HEK293 (cell line): ENCODE measurements around the gene LMBRD2.

Experiments used
- CTCF ChIA-PET: fragments of 350-600 bp; formaldehyde crosslinking; extraction: SDS; loops from one replicate; lab custom pipeline; 2021; ENCODE audit warnings: antibody characterized with exemption; lab: Yijun Ruan, JAX
- POLR2A ChIA-PET: fragments of 300-600 bp; formaldehyde crosslinking; extraction: SDS; loops from one replicate; lab custom pipeline; 2020; ENCODE audit warnings: antibody characterized with exemption, inconsistent platforms; lab: Yijun Ruan, JAX
- H3K27ac ChIP-seq: fragments of 200-500 bp; sonication (Bioruptor generic); 2 replicates; pipeline ENCODE4 v1.5.1; 2014; ENCODE audit warnings: low read depth, low read length, control low read depth, inconsistent platforms; ENCODE audit errors: extremely low read depth
- H3K36me3 ChIP-seq, 2 experiments: fragments of 200-500 bp in 1 of 2; sonication (Bioruptor generic) in 1 of 2; 1 replicate in 1 of 2; 2 replicates in 1 of 2; pipeline ENCODE4 v1.5.1; 2014 to 2017; ENCODE audit warnings: inconsistent platforms in 2 of 2, low read length in 2 of 2; ENCODE audit not compliant: control insufficient read depth in 2 of 2, insufficient read depth in 1 of 2
- H3K4me1 ChIP-seq: fragments of 200-500 bp; sonication (Bioruptor generic); 2 replicates; pipeline ENCODE4 v1.5.1; 2014; ENCODE audit warnings: mild to moderate bottlenecking, low read length, inconsistent platforms; ENCODE audit not compliant: control insufficient read depth, insufficient read depth
- H3K4me3 ChIP-seq: 2 replicates; pipeline ENCODE4 v1.5.1; 2011; ENCODE audit warnings: low read depth, mild to moderate bottlenecking, control low read depth, low read length, moderate library complexity
- H3K9me3 ChIP-seq: fragments of 200-500 bp; sonication (Bioruptor generic); 2 replicates; pipeline ENCODE4 v1.5.1; 2014; ENCODE audit warnings: low read depth, low read length, inconsistent platforms; ENCODE audit not compliant: control insufficient read depth, insufficient read depth
- CTCF ChIP-seq: fragments of 450-650 bp; formaldehyde crosslinking; IDR thresholded peaks from 2 replicates; pipeline ENCODE4 v1.5.1; 2016; ENCODE audit warnings: missing biosample characterization, missing genetic modification characterization
- PRDM1 ChIP-seq: fragments of 450-650 bp; formaldehyde crosslinking; IDR thresholded peaks from 2 replicates; pipeline ENCODE4; 2016; ENCODE audit warnings: missing biosample characterization, missing genetic modification characterization
- TRIM28 ChIP-seq: IDR thresholded peaks from 2 replicates; pipeline ENCODE4 v1.6.1; 2011; ENCODE audit warnings: low read length, control low read depth, borderline replicate concordance
- ZBTB1 ChIP-seq: fragments of 450-650 bp; formaldehyde crosslinking; IDR thresholded peaks from 2 replicates; pipeline ENCODE4 v1.5.1; 2016; ENCODE audit warnings: missing biosample characterization, missing genetic modification characterization
- ZBTB17 ChIP-seq: fragments of 450-650 bp; formaldehyde crosslinking; IDR thresholded peaks from 2 replicates; pipeline ENCODE4 v1.5.1; 2016; ENCODE audit warnings: missing biosample characterization, missing genetic modification characterization
- ZBTB48 ChIP-seq: fragments of 450-650 bp; formaldehyde crosslinking; IDR thresholded peaks from 2 replicates; pipeline ENCODE4 v1.5.1; 2016; ENCODE audit warnings: missing biosample characterization, missing genetic modification characterization
- ZNF10 ChIP-seq: fragments of 450-650 bp; formaldehyde crosslinking; IDR thresholded peaks from 2 replicates; pipeline ENCODE4 v1.5.1; 2017; ENCODE audit warnings: missing biosample characterization, missing genetic modification characterization
- ZNF157 ChIP-seq: fragments of 450-650 bp; formaldehyde crosslinking; IDR thresholded peaks from 2 replicates; pipeline ENCODE4 v1.5.1; 2016; ENCODE audit warnings: missing biosample characterization, missing genetic modification characterization
- ZNF223 ChIP-seq: fragments of 450-650 bp; formaldehyde crosslinking; IDR thresholded peaks from 2 replicates; pipeline ENCODE4 v1.5.1; 2016; ENCODE audit warnings: missing biosample characterization, missing genetic modification characterization
- ZNF610 ChIP-seq: fragments of 450-650 bp; formaldehyde crosslinking; IDR thresholded peaks from 2 replicates; pipeline ENCODE4 v1.5.1; 2016; ENCODE audit warnings: missing biosample characterization, missing genetic modification characterization, borderline replicate concordance
- ZNF654 ChIP-seq: fragments of 450-650 bp; formaldehyde crosslinking; IDR thresholded peaks from 2 replicates; pipeline ENCODE4 v1.5.1; 2016; ENCODE audit warnings: low read depth, missing biosample characterization, missing genetic modification characterization
- ZNF658 ChIP-seq: fragments of 450-650 bp; formaldehyde crosslinking; IDR thresholded peaks from 2 replicates; pipeline ENCODE4; 2016; ENCODE audit warnings: missing biosample characterization, missing genetic modification characterization
- ZNF792 ChIP-seq: fragments of 450-650 bp; formaldehyde crosslinking; IDR thresholded peaks from 2 replicates; pipeline ENCODE4 v1.5.1; 2016; ENCODE audit warnings: missing biosample characterization, missing genetic modification characterization
- ZNF830 ChIP-seq: fragments of 450-650 bp; IDR thresholded peaks from 2 replicates; pipeline ENCODE4 v1.5.0; 2018; ENCODE audit warnings: missing biosample characterization, missing genetic modification characterization, low read depth, mild to moderate bottlenecking, moderate library complexity
- TF ChIP-seq, protein P1 (sequence below): sonication (generic); formaldehyde crosslinking; IDR thresholded peaks from 2 replicates; pipeline ENCODE4 v1.8.1; 2022; ENCODE audit warnings: mild to moderate bottlenecking, moderate library complexity, missing genetic modification reagents
- TF ChIP-seq, protein P2 (sequence below): fragments of 450-650 bp; formaldehyde crosslinking; IDR thresholded peaks from 2 replicates; pipeline ENCODE4 v1.5.1; 2016; ENCODE audit warnings: missing biosample characterization, missing genetic modification characterization
- TF ChIP-seq, protein P3 (sequence below): fragments of 450-650 bp; IDR thresholded peaks from 2 replicates; pipeline ENCODE4 v1.5.1; 2018; ENCODE audit warnings: missing biosample characterization, missing genetic modification characterization
- TF ChIP-seq, protein P4 (sequence below): fragments of 450-650 bp; formaldehyde crosslinking; IDR thresholded peaks from 2 replicates; pipeline ENCODE4 v1.5.1; 2016; ENCODE audit warnings: missing biosample characterization, missing genetic modification characterization
- TF ChIP-seq, protein P5 (sequence below): fragments of 450-650 bp; formaldehyde crosslinking; IDR thresholded peaks from 2 replicates; pipeline ENCODE4 v1.5.1; 2016; ENCODE audit warnings: missing biosample characterization, missing genetic modification characterization

Gene LMBRD2

DNA sequence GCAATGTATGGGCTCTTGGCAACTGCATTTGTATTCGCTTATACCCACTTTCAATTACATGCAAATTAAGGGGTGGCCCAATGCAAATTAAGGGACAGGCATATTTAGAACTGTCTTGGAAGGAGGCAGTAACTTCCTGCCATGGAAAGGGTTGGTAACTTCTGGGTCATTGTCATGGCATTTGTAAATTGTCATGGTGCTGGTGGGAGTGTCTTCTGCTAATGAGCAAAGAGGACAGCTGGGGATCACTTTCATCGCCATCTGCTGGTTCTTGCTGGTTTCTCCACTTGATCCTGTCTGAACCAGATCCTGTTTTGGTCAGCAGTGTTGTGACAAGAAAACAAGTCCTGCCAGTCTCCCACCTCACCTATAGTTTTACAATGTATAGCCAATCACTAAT lies 61.7 kb downstream of the LMBRD2 start:
- Histone ChIP-seq H3K36me3 (no peaks in the 10 kb centered on the region), H3K9me3 (no peaks in the 10 kb centered on the region), H3K4me3 (no peak overlapping the region), H3K27ac (no peak overlapping the region), H3K4me1 (no peaks in the 10 kb centered on the region)
- ChIA-PET CTCF (interaction anchor here (0.6 to 3.9 kb wide), 12 partner anchors 8 to 1512 kb away, joined by 3 to 29 read pairs (median 3); no protein-coding TSS in a partner anchor), POLR2A (no interaction called here)
- TF ChIP-seq, protein P1, sequence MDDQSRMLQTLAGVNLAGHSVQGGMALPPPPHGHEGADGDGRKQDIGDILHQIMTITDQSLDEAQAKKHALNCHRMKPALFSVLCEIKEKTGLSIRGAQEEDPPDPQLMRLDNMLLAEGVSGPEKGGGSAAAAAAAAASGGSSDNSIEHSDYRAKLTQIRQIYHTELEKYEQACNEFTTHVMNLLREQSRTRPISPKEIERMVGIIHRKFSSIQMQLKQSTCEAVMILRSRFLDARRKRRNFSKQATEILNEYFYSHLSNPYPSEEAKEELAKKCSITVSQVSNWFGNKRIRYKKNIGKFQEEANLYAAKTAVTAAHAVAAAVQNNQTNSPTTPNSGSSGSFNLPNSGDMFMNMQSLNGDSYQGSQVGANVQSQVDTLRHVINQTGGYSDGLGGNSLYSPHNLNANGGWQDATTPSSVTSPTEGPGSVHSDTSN (CRISPR knock-in tag) = no peak
- TF ChIP-seq ZNF654 (tag by site-specific recombination) = 0 out of 2 replicates have a peak, but pooled peaks have one; percentile 19

GRCh38 chr5:36079200-36079781 lies 72.4 kb downstream of the LMBRD2 start:
- ChIA-PET POLR2A (interaction anchor here (0.6 to 1.5 kb wide), 2 partner anchors 72 to 73 kb away, joined by 3 to 7 read pairs; partner anchors contain the start of genes LMBRD2 and SKP2), CTCF (interaction anchor here (0.6 to 3.4 kb wide), 68 partner anchors 8 to 1539 kb away, joined by 3 to 30 read pairs (median 4); partner anchors contain the start of genes LMBRD2, RANBP3L, SKP2 and UGT3A2)
- Histone ChIP-seq H3K27ac (no peak overlapping the region), H3K9me3 (no peaks in the 10 kb centered on the region), H3K4me3 (no peak overlapping the region), H3K36me3 (no peaks in the 10 kb centered on the region), H3K4me1 (no peaks in the 10 kb centered on the region; the same call in 1 of the 2 replicates)
- TF ChIP-seq ZNF830 = no peak
- peak; percentile 66; the same call in 1 of the 2 replicates for TF ChIP-seq CTCF (tag by site-specific recombination)
- no peak for TF ChIP-seq ZBTB48
- TF ChIP-seq ZBTB1 (tag by site-specific recombination) = no peak
- TF ChIP-seq, protein P2, sequence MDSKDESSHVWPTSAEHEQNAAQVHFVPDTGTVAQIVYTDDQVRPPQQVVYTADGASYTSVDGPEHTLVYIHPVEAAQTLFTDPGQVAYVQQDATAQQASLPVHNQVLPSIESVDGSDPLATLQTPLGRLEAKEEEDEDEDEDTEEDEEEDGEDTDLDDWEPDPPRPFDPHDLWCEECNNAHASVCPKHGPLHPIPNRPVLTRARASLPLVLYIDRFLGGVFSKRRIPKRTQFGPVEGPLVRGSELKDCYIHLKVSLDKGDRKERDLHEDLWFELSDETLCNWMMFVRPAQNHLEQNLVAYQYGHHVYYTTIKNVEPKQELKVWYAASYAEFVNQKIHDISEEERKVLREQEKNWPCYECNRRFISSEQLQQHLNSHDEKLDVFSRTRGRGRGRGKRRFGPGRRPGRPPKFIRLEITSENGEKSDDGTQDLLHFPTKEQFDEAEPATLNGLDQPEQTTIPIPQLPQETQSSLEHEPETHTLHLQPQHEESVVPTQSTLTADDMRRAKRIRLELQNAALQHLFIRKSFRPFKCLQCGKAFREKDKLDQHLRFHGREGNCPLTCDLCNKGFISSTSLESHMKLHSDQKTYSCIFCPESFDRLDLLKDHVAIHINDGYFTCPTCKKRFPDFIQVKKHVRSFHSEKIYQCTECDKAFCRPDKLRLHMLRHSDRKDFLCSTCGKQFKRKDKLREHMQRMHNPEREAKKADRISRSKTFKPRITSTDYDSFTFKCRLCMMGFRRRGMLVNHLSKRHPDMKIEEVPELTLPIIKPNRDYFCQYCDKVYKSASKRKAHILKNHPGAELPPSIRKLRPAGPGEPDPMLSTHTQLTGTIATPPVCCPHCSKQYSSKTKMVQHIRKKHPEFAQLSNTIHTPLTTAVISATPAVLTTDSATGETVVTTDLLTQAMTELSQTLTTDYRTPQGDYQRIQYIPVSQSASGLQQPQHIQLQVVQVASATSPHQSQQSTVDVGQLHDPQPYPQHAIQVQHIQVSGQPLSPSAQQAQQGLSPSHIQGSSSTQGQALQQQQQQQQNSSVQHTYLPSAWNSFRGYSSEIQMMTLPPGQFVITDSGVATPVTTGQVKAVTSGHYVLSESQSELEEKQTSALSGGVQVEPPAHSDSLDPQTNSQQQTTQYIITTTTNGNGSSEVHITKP (tag by site-specific recombination) = peak; percentile 61
- no peak; the same call in 1 of the 2 replicates for TF ChIP-seq TRIM28
- no peak for TF ChIP-seq PRDM1 (tag by site-specific recombination)
- TF ChIP-seq ZNF654 (tag by site-specific recombination) = peak; percentile 98
- no peak for TF ChIP-seq ZNF610 (tag by site-specific recombination)
- TF ChIP-seq ZNF157 (tag by site-specific recombination) = no peak
- TF ChIP-seq, protein P3, sequence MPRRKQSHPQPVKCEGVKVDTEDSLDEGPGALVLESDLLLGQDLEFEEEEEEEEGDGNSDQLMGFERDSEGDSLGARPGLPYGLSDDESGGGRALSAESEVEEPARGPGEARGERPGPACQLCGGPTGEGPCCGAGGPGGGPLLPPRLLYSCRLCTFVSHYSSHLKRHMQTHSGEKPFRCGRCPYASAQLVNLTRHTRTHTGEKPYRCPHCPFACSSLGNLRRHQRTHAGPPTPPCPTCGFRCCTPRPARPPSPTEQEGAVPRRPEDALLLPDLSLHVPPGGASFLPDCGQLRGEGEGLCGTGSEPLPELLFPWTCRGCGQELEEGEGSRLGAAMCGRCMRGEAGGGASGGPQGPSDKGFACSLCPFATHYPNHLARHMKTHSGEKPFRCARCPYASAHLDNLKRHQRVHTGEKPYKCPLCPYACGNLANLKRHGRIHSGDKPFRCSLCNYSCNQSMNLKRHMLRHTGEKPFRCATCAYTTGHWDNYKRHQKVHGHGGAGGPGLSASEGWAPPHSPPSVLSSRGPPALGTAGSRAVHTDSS (tag by site-specific recombination) = peak; percentile 55
- no peak for TF ChIP-seq ZNF792 (tag by site-specific recombination)
- TF ChIP-seq, protein P4, sequence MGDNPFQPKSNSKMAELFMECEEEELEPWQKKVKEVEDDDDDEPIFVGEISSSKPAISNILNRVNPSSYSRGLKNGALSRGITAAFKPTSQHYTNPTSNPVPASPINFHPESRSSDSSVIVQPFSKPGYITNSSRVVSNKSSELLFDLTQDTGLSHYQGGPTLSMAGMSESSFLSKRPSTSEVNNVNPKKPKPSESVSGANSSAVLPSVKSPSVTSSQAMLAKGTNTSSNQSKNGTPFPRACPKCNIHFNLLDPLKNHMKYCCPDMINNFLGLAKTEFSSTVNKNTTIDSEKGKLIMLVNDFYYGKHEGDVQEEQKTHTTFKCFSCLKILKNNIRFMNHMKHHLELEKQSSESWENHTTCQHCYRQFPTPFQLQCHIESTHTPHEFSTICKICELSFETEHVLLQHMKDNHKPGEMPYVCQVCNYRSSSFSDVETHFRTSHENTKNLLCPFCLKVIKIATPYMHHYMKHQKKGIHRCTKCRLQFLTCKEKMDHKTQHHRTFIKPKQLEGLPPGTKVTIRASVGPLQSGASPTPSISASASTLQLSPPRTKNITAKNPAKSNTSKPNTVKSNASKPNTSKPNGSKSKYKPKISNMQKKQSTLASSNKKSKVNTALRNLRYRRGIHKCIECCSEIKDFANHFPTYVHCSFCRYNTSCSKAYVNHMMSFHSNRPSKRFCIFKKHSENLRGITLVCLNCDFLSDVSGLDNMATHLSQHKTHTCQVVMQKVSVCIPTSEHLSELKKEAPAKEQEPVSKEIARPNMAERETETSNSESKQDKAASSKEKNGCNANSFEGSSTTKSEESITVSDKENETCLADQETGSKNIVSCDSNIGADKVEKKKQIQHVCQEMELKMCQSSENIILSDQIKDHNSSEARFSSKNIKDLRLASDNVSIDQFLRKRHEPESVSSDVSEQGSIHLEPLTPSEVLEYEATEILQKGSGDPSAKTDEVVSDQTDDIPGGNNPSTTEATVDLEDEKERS = no peak
- TF ChIP-seq ZBTB17 (tag by site-specific recombination) = peak; percentile 93
- no peak for TF ChIP-seq ZNF658 (tag by site-specific recombination)
- no peak for TF ChIP-seq ZNF223
- TF ChIP-seq, protein P5, sequence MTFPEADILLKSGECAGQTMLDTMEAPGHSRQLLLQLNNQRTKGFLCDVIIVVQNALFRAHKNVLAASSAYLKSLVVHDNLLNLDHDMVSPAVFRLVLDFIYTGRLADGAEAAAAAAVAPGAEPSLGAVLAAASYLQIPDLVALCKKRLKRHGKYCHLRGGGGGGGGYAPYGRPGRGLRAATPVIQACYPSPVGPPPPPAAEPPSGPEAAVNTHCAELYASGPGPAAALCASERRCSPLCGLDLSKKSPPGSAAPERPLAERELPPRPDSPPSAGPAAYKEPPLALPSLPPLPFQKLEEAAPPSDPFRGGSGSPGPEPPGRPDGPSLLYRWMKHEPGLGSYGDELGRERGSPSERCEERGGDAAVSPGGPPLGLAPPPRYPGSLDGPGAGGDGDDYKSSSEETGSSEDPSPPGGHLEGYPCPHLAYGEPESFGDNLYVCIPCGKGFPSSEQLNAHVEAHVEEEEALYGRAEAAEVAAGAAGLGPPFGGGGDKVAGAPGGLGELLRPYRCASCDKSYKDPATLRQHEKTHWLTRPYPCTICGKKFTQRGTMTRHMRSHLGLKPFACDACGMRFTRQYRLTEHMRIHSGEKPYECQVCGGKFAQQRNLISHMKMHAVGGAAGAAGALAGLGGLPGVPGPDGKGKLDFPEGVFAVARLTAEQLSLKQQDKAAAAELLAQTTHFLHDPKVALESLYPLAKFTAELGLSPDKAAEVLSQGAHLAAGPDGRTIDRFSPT = peak; percentile 70
- peak; percentile 95 for TF ChIP-seq ZNF10
